HG03103 (cell line): ENCODE results near the gene SH3RF1.

Source experiments
- ATAC-seq: cut with Tn5 transposase; IDR thresholded peaks from one replicate; pipeline ENCODE4 v1.9.1; 2021; ENCODE audit warnings: low read depth; ENCODE audit not compliant: unreplicated experiment

Gene SH3RF1

DNA sequence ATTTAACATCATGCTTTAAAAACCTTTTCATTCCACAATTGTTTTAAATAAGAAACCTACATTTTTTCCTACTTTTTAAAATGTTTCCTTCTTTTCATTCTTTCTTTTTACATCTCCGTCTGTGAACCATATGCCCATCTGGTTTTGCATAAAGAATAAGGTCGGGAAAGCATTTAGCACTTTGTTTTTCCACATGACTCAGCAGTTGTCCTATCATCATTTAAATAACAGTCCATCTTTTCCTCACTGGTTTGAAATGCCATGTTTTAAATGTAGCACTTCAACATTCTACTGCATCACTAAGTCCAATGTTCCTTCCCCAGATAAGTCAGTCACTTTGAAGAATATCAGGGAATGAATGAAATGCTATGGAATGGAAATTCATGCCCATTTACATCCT, 128.4 kb downstream of the SH3RF1 start:
- ATAC-seq, result no peak

DNA sequence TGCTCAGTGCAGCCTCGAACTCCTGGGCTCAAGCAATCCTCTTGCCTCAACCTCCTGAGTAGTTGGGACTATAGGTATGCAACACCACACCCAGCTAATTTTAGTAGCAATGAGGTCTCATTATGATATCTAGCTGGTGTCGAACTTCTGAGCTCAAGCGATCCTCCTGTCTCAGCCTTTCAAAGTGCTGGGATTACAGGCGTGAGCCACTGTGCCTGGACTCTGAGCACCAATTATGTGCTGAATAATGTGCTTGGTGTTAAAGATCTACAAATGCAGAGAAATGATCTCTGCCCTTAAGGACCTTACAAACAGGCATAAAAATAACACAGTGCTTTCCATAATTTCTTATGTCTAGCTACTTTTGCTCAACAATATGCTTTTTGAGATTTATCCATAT, 131.7 kb downstream of the SH3RF1 start:
- no peak for ATAC-seq

DNA sequence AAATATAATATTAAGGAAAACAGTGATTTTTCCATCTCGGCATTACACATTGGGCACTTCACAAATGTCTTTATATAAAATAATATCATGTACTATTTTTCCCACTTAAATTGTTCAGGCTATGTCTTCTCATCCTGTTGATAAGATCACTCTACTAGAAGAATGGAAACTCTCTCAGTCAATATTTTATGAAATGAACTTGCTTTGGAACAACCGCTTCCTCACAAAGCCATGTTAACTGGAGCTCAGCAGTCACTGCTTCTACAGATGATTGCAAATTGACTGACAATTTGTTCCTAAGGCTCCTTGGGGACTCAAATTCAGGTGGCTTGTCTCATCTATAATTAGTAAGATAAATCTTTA, 133.2 kb downstream of the SH3RF1 start:
- no peak for ATAC-seq

- ATAC-seq, result no peak
Measured at GRCh38 chr4:169136796-169137557, 133.8 kb downstream of the SH3RF1 start.

DNA sequence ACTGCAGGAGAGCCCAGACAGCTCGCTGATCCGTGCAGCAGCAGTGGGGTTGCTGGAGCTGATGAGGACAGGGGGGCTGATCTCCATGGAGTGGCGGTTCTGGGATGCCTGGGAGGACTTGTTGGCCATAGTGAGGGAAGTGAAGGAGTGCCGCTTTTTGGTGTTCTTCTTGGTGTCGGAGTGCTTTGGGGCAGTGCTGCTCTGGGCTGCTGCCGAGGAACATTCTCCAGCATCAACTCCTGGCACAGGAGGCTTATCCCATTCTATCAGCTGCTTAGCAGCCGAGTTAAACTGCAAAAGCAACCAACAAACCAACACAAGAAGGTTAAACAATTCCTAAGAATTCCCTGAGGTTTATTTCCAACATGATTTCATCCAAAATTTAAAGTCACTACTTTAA, 134.4 kb downstream of the SH3RF1 start:
- ATAC-seq, result no peak

DNA sequence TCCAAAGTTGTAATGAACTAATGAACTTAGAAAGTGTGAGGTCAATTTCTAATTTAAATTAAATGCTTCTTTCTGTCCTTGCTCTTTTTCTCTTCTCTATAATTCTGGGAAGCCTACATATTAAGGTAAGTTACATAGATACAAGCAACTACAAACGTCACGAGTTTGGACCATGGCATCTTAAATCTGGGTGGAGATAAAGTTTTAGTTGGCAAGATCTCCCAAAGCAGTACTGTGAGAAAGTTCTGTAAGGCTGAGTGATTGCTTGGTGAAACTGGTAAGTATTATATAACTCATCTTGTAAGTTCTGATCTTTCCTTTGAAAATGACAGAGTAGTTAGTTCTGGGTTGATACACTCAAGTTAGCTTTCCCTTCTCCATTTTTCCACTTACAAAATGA, 135.0 kb downstream of the SH3RF1 start:
- ATAC-seq, result no peak

DNA sequence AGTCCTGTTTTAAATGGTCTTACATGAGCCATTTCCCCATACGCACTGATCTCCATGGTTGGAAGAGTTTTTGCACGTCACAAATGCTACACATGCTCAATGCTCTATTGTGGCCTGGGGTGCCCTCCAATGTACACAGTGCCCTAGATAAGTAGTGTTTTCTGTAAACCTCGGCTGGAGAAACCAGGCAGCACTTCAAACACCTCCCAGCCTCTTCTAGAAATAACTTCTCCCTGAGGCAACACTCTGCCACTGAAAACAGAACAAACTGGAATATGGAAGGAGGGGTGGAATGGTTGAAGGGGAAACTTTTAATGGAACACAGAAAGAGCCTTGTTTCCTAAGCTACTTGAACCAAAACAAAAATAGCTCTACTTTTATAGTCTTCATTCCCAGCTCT, 136.8 kb downstream of the SH3RF1 start:
- no peak for ATAC-seq

DNA sequence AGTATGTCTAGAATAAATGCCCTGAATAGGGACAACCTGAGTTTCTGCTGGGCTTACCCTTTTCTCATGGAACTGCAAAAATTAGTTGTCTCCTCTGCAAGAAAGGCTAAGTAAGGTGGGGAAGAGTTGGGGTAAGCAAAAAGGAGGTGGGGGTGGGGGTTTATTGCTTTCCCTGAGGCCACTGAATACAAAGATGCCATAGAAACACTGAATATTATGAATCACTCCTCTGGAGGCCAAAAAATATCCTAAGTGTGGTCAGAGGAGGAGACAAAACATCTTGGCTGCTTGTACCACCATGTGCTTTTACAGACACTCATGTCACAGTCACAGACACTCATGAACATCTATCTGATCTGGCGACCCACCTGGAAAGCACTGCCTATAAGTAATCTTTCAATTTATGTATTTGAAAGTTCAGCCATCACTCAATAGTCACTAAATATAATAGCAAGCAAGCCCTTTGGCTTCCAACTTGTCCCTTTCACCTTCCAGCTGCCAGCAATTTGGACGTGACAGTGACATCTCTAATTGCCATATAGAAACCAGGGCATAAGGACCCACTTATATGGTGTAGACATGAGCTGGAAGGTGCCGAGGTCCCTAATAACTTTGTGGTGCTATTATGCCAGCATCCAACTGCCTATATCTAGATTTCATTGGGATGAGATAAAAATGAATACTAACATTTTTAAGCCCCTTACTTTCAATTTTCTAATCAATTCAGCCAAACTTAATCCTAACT, 138.0 kb downstream of the SH3RF1 start:
- no peak for ATAC-seq

- ATAC-seq, result no peak
Measured at GRCh38 chr4:169131556-169132208, 139.1 kb downstream of the SH3RF1 start.

- no peak for ATAC-seq
Measured at GRCh38 chr4:169128902-169129301, 141.9 kb downstream of the SH3RF1 start.

- no peak for ATAC-seq
Measured at GRCh38 chr4:169127314-169127713, 143.4 kb downstream of the SH3RF1 start.

GRCh38 chr4:169124661-169125060, 146.1 kb downstream of the SH3RF1 start:
- ATAC-seq, result no peak

- ATAC-seq, result no peak
Measured at GRCh38 chr4:169122422-169122821, 148.3 kb downstream of the SH3RF1 start.

DNA sequence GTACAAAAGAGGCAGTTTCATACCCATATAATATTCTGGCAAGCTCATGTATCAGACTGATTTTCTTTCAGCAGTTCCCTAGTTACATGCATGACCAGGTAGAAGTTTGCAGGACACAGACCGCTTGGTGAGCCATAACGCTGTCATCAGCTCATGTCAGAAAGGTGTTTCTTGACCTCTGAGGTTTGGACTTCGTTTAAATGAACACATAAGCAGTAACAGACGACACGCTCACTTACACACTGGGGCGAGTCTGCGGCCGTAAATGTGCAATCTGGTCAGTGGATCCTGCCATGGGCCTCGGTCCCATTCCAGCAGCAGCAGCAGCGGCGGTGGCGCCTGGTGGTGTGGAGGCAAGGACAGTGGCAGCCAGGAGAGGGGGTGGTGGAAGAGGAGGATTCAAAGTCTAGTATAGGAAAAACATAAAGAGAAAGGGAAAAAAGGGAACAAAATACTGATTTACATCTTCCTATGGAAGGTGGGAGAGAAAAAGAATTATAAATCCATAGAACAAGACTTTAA, 148.8 kb downstream of the SH3RF1 start:
- ATAC-seq, result no peak

GRCh38 chr4:169120624-169121023, 150.1 kb downstream of the SH3RF1 start:
- ATAC-seq, result no peak

GRCh38 chr4:169119536-169119935, 151.2 kb downstream of the SH3RF1 start:
- ATAC-seq, result no peak

- no peak for ATAC-seq
Measured at GRCh38 chr4:169117591-169118081, 153.1 kb downstream of the SH3RF1 start.

GRCh38 chr4:169116270-169116901, 154.4 kb downstream of the SH3RF1 start:
- no peak for ATAC-seq

- ATAC-seq, result no peak
Measured at GRCh38 chr4:169115897-169116254, 154.9 kb downstream of the SH3RF1 start.

GRCh38 chr4:169115144-169115896, 155.4 kb downstream of the SH3RF1 start:
- ATAC-seq, result no peak
